ENCODE data around the gene VSIG10.

The VSIG10 gene

GRCh38 chr12:118059341-118060191, 44.2 kb downstream of the VSIG10 start:
- no peak for DNase-seq

- no peak for DNase-seq
These were observed 44.9 kb downstream of the VSIG10 start for GRCh38 chr12:118058881-118059280.

- DNase-seq: no peak
These were observed 45.6 kb downstream of the VSIG10 start for GRCh38 chr12:118058227-118058626.

- DNase-seq: no peak
These were observed 47.7 kb downstream of the VSIG10 start for GRCh38 chr12:118055865-118056773.

GRCh38 chr12:118055144-118055557, 48.7 kb downstream of the VSIG10 start:
- DNase-seq: peak; percentile 69

DNA sequence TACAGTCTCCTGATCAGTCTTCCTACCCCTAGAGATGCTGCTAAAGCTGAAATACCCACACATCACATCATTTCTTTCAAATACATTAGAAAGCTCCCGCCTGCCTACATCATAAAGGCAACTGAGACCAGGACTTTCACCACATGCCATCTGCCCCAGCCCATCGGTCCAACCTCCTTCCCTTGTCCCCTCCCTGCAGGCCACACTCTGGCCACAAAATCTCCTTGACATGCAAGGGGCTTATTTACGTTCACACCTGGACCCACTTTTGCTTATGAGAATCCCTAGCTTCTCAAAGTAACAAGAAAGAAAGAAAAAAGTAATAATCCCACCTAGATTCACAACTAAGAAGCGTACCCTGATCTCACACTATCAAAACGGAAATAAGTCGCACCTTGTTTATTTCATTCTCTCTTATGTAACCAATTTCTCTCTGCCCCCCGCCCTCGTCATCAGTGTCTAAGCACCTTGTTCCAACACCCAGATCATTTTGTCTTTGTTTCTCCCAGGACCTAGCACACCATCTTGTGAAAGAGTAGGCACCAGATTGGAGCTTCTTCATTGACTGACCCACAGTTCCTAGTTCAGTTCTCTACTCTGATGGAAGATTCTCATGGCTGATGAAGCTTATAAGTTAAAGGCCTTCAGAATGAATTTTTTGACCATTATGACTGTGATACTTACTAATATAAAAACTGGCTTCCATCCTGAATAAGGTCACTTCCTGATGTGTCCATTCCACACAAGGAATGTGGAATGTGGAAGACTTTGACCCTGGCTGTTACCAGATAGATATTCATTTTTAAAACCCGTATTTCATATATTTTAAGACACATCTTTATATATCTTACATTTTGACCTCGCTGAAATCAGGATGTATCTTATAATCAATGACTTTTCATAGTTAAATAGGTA, 50.5 kb downstream of the VSIG10 start:
- no peak for DNase-seq

DNA sequence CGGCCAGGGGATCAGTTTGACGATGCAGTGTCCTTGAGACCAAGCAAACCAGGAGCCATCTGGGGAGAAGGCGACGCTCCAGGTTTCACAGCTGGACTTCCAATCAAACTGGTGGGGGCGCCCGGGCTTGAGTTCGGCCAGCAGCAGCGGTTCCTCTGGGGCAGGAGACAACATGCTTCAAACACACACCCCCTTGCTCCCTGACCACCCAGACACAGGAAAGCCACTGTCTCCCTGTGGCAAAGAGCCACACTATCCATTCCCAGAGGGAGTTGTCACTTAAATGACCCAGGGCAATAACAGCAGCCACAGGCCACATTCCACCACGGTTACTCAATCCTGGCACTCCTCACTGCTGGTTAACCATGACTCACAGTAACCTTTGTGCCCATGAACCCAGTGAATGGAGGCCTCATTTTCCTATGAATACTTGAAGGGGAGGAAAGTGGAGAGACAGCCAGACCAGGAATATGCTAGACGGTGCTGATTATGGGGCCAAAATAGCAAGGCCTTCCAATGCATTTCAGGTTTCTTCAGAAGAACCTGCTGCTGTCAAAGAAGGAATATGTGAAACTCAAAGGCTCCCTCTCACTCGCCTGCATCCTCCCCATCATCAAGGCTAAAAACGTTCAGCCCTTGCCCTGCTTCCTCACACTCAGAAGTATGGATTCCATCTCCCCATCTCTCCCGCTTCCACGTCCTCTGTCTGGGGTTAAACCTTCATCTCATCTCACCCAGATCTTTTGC, 51.3 kb downstream of the VSIG10 start:
- no peak for DNase-seq

DNA sequence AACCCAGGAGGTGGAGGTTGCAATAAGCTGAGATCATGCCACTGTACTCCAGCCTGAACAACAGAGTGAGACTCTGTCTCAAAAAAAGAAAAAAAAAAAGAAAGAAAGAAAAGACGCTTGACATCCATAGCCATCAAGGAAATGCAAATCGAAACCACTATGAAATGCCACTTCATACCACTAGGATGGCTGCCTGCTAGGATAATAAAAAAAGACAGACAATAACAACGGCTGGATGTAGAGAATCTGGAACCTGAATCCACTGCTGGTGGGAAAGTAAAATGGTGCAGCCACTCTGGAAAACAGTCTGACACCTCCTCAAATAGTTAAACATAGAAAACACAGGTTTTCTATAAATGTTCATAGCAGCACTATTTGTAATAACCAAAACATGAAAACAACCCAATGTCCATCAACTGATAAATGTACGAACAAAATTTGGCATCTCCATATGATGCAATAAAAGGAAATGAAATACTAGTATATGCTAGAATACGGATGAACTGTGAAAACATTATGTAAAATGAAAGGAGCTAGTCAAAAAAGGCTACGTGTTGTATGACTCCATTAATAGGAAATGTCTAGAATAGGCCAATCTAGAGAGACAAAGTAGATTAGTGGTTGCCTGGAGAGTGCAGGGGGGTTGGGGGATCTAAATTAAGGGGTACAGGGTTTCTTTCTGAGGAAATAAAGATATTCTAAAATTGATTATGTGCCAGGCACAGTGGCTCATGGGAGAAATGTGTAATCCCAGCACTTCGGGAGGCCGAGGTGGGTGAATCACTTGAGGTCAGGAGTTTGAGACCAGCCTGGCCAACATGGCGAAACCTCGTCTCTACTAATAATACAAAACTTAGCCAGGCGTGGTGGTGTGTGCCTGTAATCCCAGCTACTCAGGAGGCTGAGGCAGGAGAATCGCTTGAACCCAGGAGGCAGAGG, 52.6 kb downstream of the VSIG10 start:
- no peak for DNase-seq

- DNase-seq: no peak
These were observed 57.4 kb downstream of the VSIG10 start for GRCh38 chr12:118046430-118046829.

- no peak for DNase-seq
These were observed 59.2 kb downstream of the VSIG10 start for GRCh38 chr12:118044577-118044976.

GRCh38 chr12:118044075-118044474, 59.7 kb downstream of the VSIG10 start:
- no peak for DNase-seq

DNA sequence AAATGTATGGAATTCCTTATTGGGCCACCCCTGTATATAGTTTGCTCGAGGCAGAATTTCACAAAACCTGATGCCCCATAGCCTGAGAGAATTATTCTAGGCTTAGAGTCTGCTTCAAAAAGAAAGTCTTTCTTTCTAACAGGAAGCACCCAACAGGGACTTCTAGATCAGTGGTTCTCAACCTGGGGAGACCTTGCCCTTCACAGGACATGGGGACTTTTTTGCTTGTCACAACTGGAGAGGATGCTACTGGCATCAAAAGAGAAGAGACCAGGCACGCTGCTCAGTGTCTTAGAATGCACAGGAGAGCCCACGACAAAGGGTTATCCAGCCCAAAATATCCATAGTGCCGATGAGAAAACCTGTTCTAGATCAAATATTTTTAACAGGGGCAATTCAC, 61.7 kb downstream of the VSIG10 start:
- DNase-seq: no peak

DNA sequence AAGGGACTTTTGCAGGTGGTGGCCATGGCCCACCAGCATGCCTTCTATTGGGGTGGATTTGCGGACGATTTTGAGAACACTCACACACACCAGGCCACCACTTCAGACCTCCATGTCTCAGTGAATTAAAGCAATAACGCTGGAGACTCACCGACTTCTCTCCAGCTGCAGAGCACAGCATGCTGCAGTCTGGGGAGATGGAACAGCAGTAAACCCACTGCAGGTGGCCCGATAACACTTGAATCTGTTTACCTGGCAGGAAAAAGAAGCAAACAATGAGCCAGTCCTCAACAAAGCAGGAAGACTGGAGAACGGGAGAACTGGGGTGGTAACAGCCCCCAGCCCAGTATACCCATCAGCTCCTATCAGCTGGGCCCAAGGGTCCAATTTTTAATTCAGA, 65.7 kb downstream of the VSIG10 start:
- DNase-seq: no peak

DNA sequence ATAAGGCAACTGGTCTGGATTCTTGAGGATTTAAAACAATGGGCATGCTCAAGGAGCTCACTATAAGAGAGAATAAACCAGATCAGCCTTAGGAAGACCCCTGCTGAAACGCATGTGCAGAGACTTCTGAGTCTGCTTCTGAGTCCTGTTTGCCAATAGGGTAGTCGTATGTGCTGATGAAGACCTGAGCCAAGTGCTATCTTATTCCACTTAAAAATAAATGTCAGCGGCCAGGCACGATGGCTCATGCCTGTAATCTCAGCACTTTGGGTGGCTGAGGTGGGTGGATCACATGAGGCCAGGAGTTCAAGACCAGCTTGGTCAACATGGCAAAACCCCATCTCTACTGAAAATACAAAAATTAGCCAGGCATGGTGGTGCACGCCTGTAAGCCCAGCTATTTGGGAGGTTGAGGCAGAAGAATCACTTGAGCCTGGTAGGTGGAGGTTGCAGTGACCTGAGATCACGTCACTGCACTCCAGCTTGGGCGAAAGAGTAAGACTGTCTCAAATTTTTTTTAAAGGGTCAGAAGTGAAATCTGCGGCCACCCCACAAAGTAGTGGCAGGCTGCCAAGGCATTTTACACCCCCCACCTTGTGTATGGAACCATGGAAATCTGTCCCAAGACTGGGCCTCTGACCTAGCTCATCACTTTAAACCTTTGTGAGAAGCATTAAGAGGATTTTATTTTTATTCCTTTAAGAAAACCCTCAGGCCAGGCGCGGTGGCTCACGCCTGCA, 67.0 kb downstream of the VSIG10 start:
- no peak for DNase-seq

GRCh38 chr12:118035190-118036041, 68.4 kb downstream of the VSIG10 start:
- no peak for DNase-seq

DNA sequence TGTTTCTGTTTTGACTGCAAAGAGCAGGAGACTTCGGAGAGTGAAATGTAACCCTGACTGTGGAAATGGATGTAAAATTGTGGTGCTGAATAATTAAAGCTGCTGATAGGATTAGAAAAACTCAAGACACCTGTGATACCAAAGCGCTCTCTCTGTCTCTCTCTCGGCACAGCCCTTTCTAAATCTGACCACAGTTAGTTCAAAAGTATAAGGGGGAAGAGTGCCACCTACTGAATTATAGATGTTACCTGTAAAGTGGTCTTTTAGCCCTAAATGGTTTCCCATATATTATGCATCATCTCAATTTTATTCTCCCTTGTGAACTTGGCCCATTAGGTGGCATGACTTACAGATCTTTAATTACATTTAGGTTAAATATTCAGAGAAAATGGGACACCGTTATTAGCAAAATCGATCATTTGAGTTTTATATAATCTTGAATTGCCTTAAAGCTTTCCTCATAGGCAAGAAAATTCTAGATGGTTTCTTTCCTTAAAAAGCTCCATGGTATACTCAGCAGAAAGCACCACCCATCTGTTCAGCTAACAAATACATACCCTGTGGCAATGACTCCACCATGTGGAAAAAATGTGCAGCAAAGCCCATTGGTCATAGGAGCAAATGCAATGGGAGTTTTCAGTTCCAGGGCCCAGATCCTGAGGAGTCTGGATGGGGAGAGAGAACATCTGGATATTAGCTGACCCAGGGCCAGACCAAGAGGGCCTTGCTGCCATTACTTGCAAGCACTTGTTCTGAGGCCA, 69.2 kb downstream of the VSIG10 start:
- DNase-seq: no peak

GRCh38 chr12:118033902-118034301, 69.9 kb downstream of the VSIG10 start:
- no peak for DNase-seq

DNA sequence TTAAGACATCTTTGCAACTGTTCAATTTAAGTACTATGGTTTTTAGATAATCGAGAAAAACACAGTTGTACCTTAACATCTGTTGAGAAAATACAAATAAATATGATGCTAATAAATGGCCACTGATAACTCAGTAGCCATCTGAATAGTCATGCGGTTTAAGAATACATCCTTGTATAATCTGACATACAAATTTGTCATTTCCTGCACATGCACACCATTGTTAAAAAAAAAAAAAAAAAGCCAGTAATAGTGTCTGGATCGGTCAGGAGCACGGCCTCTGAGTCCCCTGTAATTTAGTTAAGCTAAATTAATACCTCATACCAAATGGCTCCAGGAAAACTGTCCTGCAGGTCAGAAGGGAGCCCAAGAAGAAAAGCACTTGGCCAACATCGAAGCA, 70.5 kb downstream of the VSIG10 start:
- DNase-seq: no peak
